ENCODE results near the gene CCDC7. TPM values are rescaled to one million over a fixed set of nuclear protein-coding genes. Genes with fewer than 3 reads are reported as not detected.
"Not testable (repeated sequence)": the region's sequence is repeated elsewhere in the genome, so short reads cannot be mapped to it uniquely, and the experiment has no call there.

Gene CCDC7
- 3.3 and 10.3 TPM in 2 replicates for total RNA-seq

DNA sequence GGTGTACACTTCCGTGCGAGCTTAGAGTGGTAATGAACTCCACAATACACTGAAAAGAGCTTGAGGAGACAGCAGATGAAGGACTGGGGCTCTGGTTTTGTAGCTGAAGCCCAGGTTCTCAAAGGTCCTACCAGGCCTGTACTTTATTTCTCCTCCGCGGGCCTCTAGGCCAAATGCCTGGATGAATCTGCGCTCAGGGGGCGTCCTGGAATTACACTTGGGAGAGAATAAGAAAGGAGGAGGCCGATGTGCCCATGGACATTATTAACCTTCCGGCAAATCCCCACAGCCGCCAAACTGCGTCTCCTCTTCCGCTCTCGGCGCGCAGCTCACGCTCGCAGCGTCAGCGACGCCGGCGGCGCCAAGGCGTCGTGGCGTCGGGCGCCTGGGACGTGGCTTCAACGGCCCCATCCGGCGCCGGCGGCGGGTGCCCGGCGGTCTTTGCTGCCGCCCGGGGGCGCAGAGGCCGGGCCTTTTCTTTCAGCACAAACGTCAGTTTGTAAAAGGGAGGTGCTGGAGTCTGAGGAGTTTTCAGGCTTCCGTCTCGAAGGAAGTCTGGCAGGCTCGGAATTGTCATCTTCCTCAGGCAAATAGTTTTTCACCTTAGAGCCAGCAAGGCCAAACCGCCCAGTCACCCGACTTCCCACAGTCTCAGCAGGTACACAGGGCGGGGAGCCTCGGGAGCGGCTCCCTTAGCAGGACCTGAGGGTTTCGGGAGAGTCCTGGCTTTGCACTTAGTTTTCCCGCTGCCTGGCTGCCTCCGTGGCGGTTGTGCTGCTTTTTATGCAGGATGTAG is at the start of gene CCDC7:
Gene CCDC7, plus strand, starts transcription at position 401 of the 796 bp plus-strand sequence. CDS start 5,503 bp downstream, outside the sequence.
- DNase-seq (ENCODE audit: low read depth in 2 of 2), result peak; percentile 83 to 92

DNA sequence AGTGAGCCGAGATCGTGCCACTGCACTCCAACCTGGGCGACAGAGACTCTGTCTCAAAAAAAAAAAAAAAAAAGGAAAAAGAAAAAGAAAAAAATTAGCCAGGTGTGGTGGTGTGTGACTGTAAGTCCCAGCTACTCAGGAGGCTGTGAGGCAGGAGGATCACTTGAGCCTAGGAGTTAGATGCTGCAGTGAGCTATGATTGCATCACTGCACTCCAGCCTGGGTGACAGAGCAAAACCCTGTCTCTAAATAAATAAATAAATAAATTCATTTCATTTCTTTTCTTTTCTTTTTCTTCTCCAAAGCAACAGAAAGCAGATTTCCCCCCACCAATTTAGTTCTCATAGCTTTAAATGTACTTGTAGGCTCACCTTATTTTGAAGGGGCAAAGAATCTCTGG is 48.8 kb upstream of the CCDC7 start:
- DNase-seq (ENCODE audit: low read depth in 2 of 2), result not testable (repeated sequence)

DNA sequence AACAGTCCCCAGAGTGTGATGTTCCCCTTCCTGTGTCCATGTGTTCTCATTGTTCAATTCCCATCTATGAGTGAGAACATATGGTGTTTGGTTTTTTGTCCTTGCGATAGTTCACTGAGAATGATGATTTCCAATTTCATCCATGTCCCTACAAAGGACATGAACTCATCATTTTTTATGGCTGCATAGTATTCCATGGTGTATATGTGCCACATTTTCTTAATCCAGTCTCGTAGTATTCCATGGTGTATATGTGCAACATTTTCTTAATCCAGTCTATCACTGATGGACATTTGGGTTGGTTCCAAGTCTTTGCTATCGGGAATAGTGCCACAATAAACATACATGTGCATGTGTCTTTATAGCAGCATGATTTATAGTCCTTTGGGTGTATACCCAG is 46.2 kb upstream of the CCDC7 start:
- DNase-seq (ENCODE audit: low read depth in 2 of 2), result not testable (repeated sequence)

DNA sequence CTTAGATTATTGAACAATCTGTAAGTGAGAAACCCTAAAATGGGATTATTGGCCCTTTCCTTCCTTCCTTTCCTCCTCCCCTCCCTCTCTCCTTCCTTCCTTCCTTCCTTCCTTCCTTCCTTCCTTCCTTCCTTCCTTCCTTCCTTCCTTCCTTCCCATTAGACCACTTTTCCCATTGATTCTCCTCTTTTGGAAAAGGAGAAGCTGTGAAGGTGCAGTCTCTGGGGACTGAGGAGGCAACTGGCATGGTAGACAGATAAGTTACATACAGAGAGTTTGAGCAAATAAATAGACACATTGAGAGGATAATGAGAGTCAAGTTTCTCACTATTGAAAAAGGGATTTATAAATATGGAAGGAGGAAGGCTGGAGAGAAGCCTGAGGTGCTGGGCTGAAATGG is 45.0 kb upstream of the CCDC7 start:
- DNase-seq (ENCODE audit: low read depth in 2 of 2), result no peak

DNA sequence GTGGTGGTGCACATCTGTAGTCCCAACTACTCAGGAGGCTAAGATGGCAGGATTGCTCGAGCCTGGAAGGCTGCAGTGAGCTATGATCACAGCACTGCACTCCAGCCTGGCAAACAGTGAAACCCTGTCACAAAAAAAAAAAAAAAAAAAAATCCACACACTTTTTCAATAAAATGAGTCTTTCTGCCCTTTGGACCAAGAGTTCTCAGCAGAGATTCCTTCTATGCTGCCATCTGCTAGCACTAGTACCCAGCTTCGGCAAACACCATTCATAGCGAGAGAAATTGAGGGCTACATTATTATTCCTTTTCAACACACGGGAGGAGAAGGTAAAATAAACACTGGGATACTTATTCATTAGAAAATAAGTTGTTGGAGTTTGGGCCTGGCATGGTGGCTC is 43.4 kb upstream of the CCDC7 start:
- no peak for DNase-seq (ENCODE audit: low read depth in 2 of 2)

DNA sequence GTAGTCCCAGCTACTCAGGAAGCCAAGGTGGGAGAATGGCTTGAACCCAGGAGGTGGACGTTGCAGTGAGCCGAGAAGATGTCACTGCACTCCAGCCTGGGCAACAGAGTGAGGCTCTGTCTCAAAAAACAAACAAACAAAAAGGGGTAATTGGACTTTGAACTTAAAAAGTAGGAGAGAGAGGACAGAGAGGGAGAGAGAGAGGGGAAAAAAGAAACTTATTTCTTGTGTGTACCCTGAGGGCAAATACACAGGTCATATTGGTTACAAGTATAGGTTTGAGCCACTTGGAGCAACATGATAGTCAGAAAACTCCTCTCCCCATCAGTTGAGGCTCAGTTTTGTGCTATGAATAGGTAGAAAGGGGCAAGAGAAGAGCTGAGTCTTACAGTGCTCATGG is 42.8 kb upstream of the CCDC7 start:
- DNase-seq (ENCODE audit: low read depth in 2 of 2), result no peak

DNA sequence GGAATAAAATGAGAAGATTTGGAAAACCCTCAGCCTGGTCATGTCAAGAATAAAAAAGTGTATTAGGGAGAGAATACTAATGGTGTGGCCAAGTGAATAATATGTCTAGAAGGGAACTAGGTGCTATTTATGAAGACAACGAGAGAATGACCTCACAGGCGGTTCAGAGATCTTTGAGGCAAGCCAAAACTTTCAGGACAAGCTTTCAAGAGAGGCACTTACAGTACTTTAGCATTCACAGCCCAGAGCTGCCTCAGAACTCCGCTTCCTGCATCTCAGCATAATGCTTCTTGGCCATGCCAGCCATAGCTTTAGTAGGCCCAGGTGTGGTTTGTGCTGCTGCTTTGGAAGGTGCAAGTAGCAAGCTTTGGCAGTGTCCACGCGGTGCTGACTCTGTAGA is 37.2 kb upstream of the CCDC7 start:
- no peak for DNase-seq (ENCODE audit: low read depth in 2 of 2)

DNA sequence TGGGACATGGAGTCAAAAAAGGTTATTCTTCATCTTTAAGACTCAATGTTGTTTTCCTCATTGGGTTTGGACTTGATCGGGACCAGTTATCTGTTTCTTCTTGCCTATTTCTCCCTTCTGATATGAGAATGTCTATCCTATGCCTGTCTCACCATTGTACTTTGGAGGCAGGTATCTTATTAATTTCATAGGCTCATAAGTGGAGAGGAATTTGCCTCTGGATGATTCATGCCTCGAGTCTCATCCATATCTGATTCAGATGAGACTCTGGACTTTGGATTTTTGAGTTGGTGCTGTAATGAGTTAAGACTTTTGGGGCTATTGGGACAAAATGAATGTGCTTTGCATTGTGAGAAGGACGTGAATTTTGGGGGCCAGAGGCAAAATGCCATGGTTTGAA is 36.2 kb upstream of the CCDC7 start:
- DNase-seq (ENCODE audit: low read depth in 2 of 2), result no peak

DNA sequence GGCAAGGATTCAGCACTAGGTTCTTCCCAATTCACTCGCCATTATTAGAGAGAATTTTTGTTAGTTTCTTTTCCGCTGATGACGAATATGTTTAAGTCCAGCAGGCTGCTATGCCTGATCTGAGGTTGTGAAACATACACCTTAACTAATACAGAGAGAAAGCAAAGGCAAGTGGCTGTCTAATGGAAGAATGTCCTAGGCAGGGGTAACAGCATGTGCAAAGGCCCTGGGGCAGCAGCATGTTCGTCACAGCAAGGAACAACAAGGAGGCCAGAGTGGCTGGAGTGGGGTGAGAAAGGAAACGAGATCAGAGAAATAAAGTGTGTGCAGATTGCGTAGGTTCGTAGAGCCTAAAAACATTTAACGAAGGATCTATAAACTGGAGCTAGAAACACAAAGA is 35.4 kb upstream of the CCDC7 start:
- no peak for DNase-seq (ENCODE audit: low read depth in 2 of 2)

DNA sequence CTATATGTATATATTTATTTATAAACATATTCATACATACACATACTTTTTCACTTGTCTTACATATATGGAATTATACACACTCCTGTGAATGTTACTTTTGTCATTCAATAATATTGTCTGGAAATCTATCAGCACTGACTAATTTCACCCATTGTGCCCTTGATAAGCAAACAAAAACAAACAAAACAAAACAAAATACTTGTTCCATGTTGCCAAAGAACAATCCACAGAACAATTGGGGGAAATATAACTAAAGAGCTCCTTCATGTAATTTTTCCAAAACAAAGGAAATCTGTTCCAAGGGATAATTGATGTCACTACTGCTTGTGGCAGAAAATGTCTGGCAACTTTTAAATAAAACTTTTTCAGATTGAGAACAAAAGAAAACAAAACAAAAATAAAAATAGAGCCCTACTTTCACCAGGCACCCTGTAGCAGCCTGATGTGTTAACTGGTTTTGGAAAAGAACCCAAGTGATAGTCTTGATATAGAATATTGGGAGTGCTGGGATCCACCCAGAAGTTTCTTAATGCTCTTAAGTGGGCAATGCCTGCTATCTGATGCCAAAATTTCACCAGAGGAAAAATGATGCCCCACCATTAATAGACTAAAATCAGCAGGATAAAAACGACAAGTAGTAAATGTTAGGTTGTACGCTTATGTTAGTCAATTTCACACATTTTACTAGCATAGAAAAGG is 34.0 kb upstream of the CCDC7 start:
- DNase-seq (ENCODE audit: low read depth in 2 of 2), result peak; percentile 45 to 81

DNA sequence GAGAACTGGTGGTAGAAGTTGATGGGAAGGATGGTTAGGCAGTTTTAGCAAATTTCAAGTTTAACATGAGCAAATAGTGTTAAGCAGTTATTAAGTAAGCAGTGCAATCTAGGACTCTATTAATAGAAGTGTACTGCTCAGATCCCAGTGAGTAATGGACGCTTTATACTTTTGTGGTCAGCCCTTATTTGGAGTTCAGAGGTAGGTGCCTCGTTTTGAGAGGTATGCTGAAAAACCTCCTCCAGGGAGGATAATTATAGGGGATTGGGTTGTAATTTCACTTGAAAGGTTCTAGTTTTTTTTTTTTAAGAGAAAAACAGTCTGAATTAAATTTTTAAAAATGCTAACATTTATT is 33.5 kb upstream of the CCDC7 start:
- DNase-seq (ENCODE audit: low read depth in 2 of 2), result no peak

DNA sequence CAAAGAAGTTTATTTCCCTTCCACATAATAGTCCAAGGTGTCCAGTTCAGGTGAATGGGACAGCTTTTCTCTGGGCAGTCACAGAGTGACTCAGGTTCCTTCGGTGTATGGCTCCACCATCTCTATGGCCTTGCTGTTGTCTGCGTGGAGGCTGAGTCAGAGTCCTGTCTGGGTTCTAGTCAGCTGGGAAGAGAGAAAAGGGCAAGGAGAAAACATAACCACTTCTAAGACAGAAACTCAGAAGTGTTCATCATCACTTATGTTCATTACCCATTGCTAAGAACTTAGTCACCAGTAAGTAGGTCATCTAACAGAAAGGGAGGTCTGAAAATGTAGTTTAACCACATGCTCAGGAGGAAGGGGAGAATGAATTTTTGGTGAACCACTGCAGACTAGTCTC is 32.4 kb upstream of the CCDC7 start:
- DNase-seq (ENCODE audit: low read depth in 2 of 2), result peak in 1 of 2 donors; percentile 32

DNA sequence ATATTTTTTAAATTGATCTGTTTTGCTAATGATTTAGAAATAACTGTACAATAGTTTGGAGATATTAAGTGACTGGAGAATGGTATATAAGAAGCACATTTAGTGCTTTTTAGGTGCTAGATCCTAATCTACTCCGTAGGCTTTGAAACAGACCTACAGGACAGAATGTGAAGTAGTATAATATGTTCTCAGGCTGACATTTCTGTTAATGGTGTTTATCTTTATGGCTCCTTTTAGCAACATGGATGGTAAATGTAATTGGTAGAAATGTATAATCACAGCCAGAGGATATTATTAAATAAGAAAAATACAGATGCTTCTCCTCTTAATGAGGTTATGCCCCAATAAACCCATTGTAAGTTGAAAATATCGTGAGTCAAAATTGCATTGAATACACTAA is 30.6 kb upstream of the CCDC7 start:
- no peak for DNase-seq (ENCODE audit: low read depth in 2 of 2)

DNA sequence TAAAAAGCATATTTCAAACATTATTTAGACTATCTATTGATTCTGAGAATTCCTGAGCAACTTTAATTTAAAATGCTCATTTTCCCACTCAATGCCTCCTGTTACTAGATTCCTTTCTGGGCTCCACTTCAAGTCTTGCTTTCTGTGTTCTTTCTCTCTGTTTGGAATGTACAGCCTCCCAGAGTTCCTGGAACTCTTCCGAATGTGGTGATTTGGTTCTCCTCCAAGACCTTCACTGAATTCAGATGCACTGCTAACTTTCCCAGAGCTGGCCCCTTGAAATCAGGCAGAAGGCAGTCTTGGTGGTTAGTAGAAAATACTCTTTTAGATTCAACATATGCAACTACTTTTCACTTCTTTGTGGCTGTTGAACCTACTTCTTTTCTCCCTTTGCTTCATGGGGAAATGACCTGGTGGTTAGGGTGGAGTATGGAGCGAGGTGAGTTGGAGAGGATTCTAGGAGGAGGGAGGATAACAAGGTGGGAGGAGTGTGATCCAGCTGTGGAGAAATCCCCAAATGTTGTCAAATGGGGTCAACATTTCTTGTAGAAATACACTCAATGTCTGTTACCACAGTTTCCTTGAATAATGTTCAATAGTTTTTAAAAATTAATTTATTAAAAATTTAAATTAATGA is 27.9 kb upstream of the CCDC7 start:
- no peak for DNase-seq (ENCODE audit: low read depth in 2 of 2)

DNA sequence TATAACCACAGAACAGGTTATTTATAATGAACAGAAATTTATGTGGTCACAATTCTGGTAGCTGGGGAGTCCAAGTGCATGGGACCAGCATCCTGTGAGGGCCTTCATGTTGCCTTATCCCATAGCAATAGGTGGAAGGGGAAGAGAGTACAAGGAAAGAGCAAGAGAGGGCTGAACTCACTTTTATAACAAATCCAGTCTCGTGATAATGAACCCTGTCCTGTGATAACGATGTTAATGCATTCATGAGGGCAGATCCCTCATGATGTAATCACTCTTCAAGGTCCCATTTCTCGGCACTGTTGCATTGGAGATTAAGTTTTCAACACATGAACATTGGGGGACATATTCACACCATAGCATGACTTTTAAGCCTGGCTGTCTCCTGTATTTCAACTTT is 27.4 kb upstream of the CCDC7 start:
- DNase-seq (ENCODE audit: low read depth in 2 of 2), result no peak

DNA sequence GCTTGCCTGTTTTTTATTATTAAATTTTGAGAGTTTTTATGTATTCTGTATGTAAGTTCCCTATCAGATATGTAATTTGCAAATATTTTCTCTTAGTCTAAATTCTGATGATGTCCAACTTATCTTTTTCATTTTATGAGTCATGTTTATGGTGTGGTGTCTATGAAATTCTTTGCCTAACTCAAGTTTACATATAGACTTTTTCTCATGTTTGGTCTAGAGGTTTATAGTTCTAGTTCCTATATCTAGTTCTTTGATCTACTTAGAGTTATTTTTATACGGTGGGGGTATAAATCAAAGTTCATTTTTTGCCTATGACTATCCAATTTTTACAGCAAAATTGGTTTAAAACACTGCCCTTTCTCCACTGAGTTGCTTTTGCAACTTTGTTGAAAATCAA is 26.3 kb upstream of the CCDC7 start:
- no peak for DNase-seq (ENCODE audit: low read depth in 2 of 2)

DNA sequence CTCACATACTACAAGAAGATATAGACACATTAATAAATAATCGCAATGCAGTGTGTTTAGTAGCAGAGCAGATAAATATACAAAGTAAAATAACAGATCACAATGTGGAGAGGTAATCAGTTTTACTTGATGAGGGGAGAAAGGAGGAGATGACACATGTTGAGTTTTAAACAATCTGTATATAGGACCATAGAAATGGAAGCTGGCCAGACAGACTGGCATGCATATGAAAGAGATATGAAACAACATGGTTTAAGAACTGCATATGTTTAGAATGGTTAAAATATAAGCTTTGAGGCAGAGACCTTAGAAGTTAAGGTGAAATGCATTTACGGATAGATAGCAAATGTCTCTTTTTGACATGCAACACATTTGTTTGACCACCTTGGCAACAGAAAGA is 19.8 kb upstream of the CCDC7 start:
- no peak for DNase-seq (ENCODE audit: low read depth in 2 of 2)

DNA sequence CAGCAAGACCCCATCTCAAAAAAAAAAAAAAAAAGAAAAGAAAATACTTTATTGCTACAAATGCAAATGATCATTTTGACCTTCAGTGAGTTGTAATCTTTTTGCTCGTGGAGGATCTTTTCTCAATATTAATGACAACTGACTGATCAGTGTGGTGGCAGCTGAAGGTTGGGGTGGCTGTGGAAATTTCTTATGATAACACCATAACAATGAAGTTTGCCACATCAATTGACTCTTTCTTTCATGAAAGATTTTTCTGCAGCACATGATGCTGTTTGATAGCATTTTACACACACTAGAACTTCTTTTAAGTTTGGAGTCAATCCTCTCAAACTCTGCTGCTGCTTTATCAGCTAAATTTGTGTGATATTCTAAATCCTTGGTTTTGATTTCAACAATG is 12.4 kb upstream of the CCDC7 start:
- DNase-seq (ENCODE audit: low read depth in 2 of 2), result no peak

DNA sequence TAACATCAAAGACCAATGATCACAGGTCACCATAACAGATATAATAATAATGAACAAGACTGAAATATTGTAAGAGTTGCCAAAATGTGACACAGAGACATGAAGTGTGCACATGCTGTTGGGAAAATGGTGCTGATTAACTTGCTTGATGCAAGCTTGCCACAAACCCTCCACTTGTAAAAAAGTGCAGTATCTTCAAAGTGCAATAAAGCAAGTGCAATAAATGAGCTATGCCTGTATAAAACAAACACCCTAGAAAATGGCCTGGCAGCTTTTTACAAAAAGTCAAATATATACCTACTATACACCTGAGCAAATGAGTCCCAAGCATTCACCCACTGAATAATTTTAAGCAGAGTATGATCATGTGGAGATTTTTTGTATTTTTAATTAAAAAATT is 9.7 kb upstream of the CCDC7 start:
- no peak for DNase-seq (ENCODE audit: low read depth in 2 of 2)

DNA sequence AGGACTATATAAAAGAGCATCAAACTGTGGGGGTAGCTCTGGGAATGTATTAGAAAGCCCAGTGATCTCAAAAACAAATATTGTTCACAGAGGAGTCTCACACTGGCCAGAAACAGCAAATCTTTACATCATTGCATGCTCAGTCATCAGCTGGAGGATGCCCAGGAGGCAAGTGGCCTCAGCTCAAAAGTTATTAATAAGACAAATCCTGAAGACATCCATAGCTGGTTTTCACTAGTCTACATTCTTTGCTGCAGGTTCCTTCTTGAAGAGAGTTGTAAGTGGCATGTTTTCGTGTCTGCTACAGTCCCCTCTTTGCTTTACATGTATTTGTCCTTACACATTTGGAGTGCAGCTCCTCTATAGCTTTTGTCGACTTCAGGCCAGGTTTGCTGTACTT is 8.6 kb upstream of the CCDC7 start:
- DNase-seq (ENCODE audit: low read depth in 2 of 2), result no peak

DNA sequence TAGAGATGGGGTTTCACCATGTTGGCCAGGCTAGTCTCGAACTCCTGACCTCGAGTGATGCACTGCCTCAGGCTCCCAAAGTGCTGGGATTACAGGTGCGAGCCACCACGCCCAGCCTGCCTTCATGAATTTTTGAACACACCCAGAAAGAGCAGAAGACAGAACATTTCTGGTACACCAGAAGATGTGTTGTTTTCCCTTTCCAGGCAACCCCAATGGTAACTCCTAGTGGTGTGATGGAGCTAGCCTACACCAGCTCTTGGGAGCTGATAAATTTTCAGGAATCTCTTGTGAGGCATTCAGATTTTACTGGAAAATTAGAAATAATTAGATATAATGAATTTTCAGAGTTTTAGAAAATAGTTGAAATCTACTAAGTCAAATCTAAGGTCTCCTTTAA is 904 bp upstream of the CCDC7 start:
- DNase-seq (ENCODE audit: low read depth in 2 of 2), result no peak

DNA sequence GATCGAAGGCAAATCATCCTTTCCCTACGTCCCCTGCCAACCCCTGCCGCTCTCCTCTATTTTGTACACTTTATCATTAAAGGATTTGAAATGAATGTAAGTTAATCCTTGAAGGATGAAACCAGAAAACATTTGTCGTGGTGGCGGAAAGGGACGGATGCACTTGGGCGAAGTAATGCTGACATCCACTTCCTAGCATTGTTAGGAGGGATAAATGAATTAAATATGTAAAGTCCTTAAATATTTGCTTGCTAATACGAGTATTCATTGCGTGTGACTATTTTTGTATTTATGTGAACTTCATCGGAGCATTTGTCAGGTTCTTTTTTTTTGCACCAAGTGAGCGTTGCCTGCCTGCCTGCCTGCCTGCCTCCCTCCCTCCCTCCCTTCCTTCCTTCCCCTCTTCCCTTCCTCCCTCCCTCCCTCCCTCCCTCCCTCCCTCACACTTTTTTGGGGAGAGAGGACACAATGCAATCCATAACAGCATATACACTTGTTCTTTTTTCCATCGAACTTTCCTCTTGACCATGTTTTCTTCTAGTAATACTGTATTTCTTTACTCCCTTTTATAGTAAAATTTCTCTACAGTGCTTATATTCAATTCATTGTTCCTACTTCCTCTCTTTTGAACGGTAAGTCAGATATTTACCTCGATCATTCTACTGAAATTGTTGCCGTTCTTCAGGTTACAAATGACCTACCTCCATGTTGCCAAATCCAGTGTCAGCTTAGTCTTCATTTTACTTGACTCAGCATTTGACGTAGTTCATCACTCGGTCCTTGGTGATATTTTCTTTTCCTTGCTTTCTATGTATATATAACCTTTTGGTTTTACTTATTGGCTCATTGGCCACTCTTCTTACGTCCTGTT is 831 bp downstream of the CCDC7 start:
- peak; percentile 2 to 42 for DNase-seq (ENCODE audit: low read depth in 2 of 2)

Data from lung microvascular endothelial cell (primary cell).